BJ (cell line): ENCODE measurements around the gene AK4. TPM values are rescaled to one million over a fixed set of nuclear protein-coding genes. Genes with fewer than 3 reads are reported as not detected.

Experiments used
- CTCF ChIA-PET: fragments of 350-600 bp; formaldehyde crosslinking; extraction: SDS; loops from one replicate; lab custom pipeline; 2021; ENCODE audit warnings: antibody characterized with exemption, inconsistent platforms; lab: Yijun Ruan, JAX
- POLR2A ChIA-PET: fragments of 300-600 bp; sonication (Branson Sonifier 250); formaldehyde crosslinking; extraction: SDS; loops from one replicate; lab custom pipeline; 2021; ENCODE audit warnings: antibody characterized with exemption; lab: Charles Lee
- DNase-seq: peaks from one replicate; pipeline ENCODE4 v3.0.0-alpha.2; 2011; ENCODE audit warnings: low read depth
- H3K27me3 ChIP-seq: 2 replicates; pipeline ENCODE4 v1.6.0; 2011; ENCODE audit warnings: low read length; ENCODE audit not compliant: control insufficient read depth, insufficient read depth
- H3K36me3 ChIP-seq: 2 replicates; pipeline ENCODE4 v1.5.1; 2011; ENCODE audit warnings: low read length; ENCODE audit not compliant: control insufficient read depth, insufficient read depth
- H3K4me3 ChIP-seq: 2 replicates; pipeline ENCODE4 v1.5.1; 2011; ENCODE audit warnings: low read depth, mild to moderate bottlenecking, control low read depth, low read length
- polyA plus RNA-seq: library from polyadenylated mRNA; depleted of rRNA; stranded (reverse); fragments of >200 nt; gene quantifications from 2 replicates; pipeline ENCODE4 v1.2.3, GENCODE V29; 2011
- TF ChIP-seq, protein P1 (sequence below): IDR thresholded peaks from 2 replicates; pipeline ENCODE4 v1.5.1; 2011; ENCODE audit warnings: low read depth, mild to moderate bottlenecking, control low read depth, inconsistent platforms, low read length, moderate library complexity; ENCODE audit not compliant: insufficient read depth

Gene AK4
- polyA plus RNA-seq, 1 experiment = 11.9 TPM

DNA sequence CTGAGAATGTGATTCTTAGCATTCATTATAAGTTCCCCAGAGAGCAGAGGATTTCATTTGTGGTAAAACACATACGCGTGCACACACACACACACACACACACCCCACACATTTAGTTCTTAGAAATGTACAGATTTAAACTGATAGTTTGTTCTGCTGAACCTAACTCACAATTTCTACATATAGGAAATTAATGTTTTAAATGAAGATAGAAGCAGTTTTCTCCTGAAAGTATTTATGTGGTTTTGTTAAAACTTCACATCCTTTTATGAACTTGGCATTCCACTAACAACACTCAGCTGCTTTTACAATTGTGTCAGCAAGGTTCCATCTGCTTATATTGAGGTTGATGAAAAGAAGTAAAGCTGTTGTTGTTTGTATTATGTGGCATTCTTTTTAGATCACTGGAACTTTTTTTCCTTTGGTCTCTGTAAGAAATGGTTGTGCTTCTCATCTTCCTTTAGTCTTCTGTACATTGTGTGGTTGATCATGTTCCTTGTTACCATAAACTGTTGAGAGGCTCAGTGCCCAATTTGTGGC lies 41.6 kb downstream of the AK4 start:
- Histone ChIP-seq H3K4me3 (no peak overlapping the region), H3K27me3 (no peaks in the 10 kb centered on the region), H3K36me3 (no peaks in the 10 kb centered on the region)
- TF ChIP-seq, protein P1, sequence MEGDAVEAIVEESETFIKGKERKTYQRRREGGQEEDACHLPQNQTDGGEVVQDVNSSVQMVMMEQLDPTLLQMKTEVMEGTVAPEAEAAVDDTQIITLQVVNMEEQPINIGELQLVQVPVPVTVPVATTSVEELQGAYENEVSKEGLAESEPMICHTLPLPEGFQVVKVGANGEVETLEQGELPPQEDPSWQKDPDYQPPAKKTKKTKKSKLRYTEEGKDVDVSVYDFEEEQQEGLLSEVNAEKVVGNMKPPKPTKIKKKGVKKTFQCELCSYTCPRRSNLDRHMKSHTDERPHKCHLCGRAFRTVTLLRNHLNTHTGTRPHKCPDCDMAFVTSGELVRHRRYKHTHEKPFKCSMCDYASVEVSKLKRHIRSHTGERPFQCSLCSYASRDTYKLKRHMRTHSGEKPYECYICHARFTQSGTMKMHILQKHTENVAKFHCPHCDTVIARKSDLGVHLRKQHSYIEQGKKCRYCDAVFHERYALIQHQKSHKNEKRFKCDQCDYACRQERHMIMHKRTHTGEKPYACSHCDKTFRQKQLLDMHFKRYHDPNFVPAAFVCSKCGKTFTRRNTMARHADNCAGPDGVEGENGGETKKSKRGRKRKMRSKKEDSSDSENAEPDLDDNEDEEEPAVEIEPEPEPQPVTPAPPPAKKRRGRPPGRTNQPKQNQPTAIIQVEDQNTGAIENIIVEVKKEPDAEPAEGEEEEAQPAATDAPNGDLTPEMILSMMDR = no peak
- ChIA-PET CTCF (interaction anchor here (1.1 to 2.0 kb wide), 4 partner anchors 9 to 31 kb away, joined by 3 to 11 read pairs (median 4); no protein-coding TSS in a partner anchor), POLR2A (interaction anchor here (1.2 kb wide), 1 partner anchor 12 kb away, joined by 4 read pairs; no protein-coding TSS in a partner anchor)
- DNase-seq = no peak

DNA sequence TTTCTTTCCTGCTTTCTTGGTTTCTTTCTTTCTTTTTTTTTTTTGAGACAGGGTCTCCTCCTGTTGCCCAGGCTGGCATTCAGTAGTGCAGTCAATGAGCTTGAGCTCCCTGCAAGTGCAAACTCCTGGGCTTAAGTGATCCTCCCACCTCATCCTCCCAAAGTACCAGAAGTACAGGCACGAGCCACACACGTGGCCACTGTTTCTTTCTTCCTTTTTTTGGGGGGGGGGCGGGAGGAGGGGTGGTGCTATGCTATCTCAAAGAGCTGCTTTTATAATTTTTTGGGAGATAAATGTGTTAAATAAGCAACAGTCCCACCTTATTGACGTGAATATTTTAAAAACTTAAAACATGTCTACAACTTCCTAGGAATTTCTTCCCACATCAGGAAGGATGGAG lies 42.2 kb downstream of the AK4 start:
- no peaks in the 10 kb centered on the region for H3K27me3 ChIP-seq
- ChIA-PET POLR2A (interaction anchor here (1.2 kb wide), 1 partner anchor 13 kb away, joined by 4 read pairs; no protein-coding TSS in a partner anchor), CTCF (interaction anchor here (0.7 to 2.0 kb wide), 5 partner anchors 9 to 32 kb away, joined by 3 to 11 read pairs (median 3); no protein-coding TSS in a partner anchor)
- TF ChIP-seq, protein P1 = no peak
- DNase-seq = no peak
- H3K4me3 ChIP-seq = no peak overlapping the region
- H3K36me3 ChIP-seq = no peaks in the 10 kb centered on the region

DNA sequence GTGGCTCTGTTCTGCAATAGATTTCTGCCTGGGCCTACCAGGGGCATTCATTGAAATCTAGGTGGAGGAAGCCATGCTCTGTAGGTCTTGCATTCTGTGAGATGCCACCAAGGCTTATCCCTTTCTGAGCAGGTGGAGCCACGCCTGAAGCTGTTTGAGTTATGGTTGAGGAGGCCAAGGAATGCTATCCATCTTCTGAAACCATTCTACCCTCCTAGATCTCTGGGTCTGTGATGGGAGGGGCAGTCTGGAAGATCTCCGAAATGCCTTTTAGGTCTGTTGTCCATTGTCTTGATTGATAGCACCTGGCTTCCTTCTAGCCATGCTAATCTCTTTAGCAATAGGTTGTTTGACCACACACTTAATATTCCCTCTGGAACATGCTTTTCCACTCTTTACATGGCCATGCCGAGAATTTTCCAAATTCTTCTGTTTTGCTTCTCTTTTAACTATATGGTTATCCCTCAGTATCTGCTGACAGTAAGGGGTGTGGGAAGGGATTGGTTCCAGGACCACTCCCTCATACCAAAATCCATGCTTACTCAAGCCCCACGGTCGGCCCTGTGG lies 45.2 kb downstream of the AK4 start:
- TF ChIP-seq, protein P1 = no peak
- Histone ChIP-seq H3K4me3 (no peak overlapping the region), H3K27me3 (no peaks in the 10 kb centered on the region), H3K36me3 (no peaks in the 10 kb centered on the region)
- ChIA-PET CTCF (interaction anchor here (2.0 kb wide), 1 partner anchor 16 kb away, joined by 8 read pairs; no protein-coding TSS in a partner anchor), POLR2A (no interaction called here)
- DNase-seq = no peak

DNA sequence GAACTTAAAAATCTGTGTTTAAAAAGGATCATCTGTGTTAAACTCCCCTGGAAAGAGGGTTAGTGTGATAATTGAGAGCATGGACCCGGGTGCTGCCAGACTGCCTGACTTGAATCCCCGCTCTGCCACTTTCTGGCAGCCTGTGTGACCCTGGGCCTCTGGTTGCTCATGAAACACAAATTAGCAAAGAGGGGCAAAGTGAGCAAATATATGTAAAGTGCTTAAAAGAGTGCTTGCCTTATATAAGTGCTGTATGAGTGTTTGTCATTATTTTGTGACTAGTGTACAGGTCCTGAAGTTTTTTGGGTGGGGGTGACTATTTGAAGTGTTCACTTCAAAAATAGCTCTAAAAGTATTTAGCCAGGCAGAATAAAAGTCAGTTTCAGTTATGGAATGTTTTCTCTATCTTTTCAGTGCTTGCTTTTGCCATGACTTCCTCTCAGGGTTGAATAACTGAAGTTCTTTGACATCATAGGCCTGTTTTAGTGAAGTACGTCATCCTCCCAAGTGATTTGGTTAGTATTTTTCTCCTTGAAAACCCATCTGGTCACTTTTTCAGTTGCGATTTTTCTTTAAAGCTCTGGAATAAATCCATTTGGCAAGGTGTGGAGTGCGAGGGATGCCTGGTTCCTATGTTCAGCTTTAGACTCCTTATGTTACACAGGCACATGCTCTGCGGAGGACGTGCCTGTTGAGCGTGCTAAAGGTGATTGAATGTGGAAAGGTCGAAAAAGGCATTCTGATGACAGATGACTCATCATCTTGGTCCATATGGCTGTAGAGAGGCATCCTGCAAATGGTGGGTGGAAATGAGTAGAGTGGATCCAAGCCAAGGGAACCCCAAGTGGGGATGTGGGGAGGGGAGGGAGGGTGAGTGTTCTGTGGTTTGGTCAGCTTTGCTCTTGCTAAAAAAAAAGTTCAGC lies 47.8 kb downstream of the AK4 start:
- POLR2A ChIA-PET = no interaction called here
- CTCF ChIA-PET = no interaction called here
- Histone ChIP-seq H3K27me3 (no peaks in the 10 kb centered on the region), H3K4me3 (no peak overlapping the region), H3K36me3 (no peaks in the 10 kb centered on the region; the same call in 1 of the 2 replicates)
- TF ChIP-seq, protein P1 = no peak
- DNase-seq = no peak

DNA sequence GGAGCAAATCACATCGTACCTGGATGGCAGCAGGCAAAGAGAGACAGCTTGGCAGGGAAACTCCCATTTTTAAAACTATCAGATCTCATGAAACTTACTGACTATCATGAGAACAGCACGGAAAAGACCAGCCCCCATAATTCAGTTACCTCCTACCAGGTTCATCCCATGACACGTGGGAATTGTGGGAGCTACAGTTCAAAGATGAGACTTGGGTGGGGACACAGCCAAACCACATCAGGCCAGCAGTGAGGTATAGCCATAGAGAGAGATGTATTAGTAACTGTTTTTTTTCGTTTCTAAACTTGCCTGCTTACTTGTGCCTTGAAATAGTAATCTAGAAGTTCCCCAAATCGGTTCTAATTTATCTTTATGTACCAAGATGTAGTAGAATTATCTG lies 48.9 kb downstream of the AK4 start:
- no peak for DNase-seq
- CTCF ChIA-PET = no interaction called here
- POLR2A ChIA-PET = no interaction called here

More for the DNA sequence above, 48.9 kb downstream of the AK4 start:
- H3K27me3 ChIP-seq = no peaks in the 10 kb centered on the region
- TF ChIP-seq, protein P1 = no peak
- no peaks in the 10 kb centered on the region; the same call in 1 of the 2 replicates for H3K36me3 ChIP-seq
- no peak overlapping the region for H3K4me3 ChIP-seq
